Breast epithelium (tissue), 3 donors: ENCODE data around the gene ST6GALNAC6.

Experiments
- POLR2A ChIP-seq: fragments of 450-650 bp; IDR thresholded peaks from one replicate; pipeline ENCODE4 v1.6.1; 2016; ENCODE audit warnings: antibody characterized with exemption, mild to moderate bottlenecking, moderate library complexity
- TF ChIP-seq, protein P1 (sequence below), 3 donors: fragments of 450-650 bp; IDR thresholded peaks; one replicate each; pipeline ENCODE4 v1.5.1; 2016 to 2017; ENCODE audit warnings: antibody characterized with exemption in 3 of 3, mild to moderate bottlenecking in 3 of 3, moderate library complexity in 3 of 3

DNA sequence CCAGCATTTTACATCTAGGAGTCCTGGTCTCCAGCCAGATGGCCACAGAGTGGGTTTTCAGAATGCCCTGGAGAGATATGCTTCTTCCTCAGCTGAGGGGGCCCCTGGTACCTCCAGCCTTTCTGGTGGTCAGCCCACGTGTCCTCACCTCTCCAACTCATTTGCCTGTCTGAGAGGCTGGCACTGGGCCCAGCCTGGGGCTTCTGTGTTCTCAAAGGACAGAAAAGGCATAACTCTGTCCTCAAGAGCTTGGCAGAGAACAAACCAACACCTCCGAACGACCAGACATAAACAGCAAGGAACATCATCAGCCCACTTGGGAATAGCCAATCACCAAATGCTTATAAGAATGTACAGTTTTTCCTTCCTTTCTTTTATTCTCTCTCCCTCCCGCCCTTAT is 62.1 kb downstream of the ST6GALNAC6 start:
- TF ChIP-seq, protein P1, sequence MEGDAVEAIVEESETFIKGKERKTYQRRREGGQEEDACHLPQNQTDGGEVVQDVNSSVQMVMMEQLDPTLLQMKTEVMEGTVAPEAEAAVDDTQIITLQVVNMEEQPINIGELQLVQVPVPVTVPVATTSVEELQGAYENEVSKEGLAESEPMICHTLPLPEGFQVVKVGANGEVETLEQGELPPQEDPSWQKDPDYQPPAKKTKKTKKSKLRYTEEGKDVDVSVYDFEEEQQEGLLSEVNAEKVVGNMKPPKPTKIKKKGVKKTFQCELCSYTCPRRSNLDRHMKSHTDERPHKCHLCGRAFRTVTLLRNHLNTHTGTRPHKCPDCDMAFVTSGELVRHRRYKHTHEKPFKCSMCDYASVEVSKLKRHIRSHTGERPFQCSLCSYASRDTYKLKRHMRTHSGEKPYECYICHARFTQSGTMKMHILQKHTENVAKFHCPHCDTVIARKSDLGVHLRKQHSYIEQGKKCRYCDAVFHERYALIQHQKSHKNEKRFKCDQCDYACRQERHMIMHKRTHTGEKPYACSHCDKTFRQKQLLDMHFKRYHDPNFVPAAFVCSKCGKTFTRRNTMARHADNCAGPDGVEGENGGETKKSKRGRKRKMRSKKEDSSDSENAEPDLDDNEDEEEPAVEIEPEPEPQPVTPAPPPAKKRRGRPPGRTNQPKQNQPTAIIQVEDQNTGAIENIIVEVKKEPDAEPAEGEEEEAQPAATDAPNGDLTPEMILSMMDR (IDR thresholded peaks at IDR 0.05): no peak
- no peak for TF ChIP-seq POLR2A
